HG02943 (cell line): ENCODE results near the gene MPC2.

ENCODE experiments used
- ATAC-seq: cut with Tn5 transposase; IDR thresholded peaks from one replicate; pipeline ENCODE4 v1.9.1; 2021; ENCODE audit warnings: mild to moderate bottlenecking, low read depth, moderate library complexity; ENCODE audit not compliant: unreplicated experiment

Gene MPC2

GRCh38 chr1:167936930-167937708 is at the start of gene MPC2:
TSS of gene MPC2 (minus strand) at chr1:167937072. CDS start at chr1:167935841, 1,231 bp downstream.
- peak; percentile 7 for ATAC-seq

- ATAC-seq: no peak
Measured at GRCh38 chr1:167984886-167985489, 48.1 kb upstream of the MPC2 start.

- ATAC-seq: no peak
Measured at GRCh38 chr1:167983797-167984420, 47.0 kb upstream of the MPC2 start.

GRCh38 chr1:167981933-167982332 is 45.1 kb upstream of the MPC2 start:
- no peak for ATAC-seq

GRCh38 chr1:167977245-167977644 is 40.4 kb upstream of the MPC2 start:
- no peak for ATAC-seq

- ATAC-seq: no peak
Measured at GRCh38 chr1:167974698-167975097, 37.8 kb upstream of the MPC2 start.

- no peak for ATAC-seq
Measured at GRCh38 chr1:167973832-167974231, 37.0 kb upstream of the MPC2 start.

- no peak for ATAC-seq
Measured at GRCh38 chr1:167968569-167968968, 31.7 kb upstream of the MPC2 start.

- ATAC-seq: no peak
Measured at GRCh38 chr1:167966050-167966449, 29.2 kb upstream of the MPC2 start.

GRCh38 chr1:167964646-167965045 is 27.8 kb upstream of the MPC2 start:
- no peak for ATAC-seq

- ATAC-seq: no peak
Measured at GRCh38 chr1:167957710-167958109, 20.8 kb upstream of the MPC2 start.

GRCh38 chr1:167955915-167956314 is 19.0 kb upstream of the MPC2 start:
- ATAC-seq: no peak

- no peak for ATAC-seq
Measured at GRCh38 chr1:167950569-167950968, 13.7 kb upstream of the MPC2 start.

GRCh38 chr1:167949785-167950184 is 12.9 kb upstream of the MPC2 start:
- ATAC-seq: no peak

GRCh38 chr1:167947733-167948132 is 10.9 kb upstream of the MPC2 start:
- no peak for ATAC-seq

- ATAC-seq: no peak
Measured at GRCh38 chr1:167943541-167943940, 6.7 kb upstream of the MPC2 start.

- ATAC-seq: no peak
Measured at GRCh38 chr1:167940264-167940663, 3.4 kb upstream of the MPC2 start.

- ATAC-seq: no peak
Measured at GRCh38 chr1:167938080-167938636, 1.3 kb upstream of the MPC2 start.

GRCh38 chr1:167937709-167938010 is 788 bp upstream of the MPC2 start:
- ATAC-seq: no peak

- ATAC-seq: peak; percentile 73
Measured at GRCh38 chr1:167936068-167936929, 573 bp downstream of the MPC2 start, which contains the start of gene DCAF6. TSS of gene DCAF6 (plus strand) at chr1:167936683. CDS start at chr1:167936912, 229 bp downstream.
